Measurements from ENCODE around the gene PARVB.

GRCh38 chr22:43996170-43996980, 27.7 kb upstream of the PARVB start:
- no peak for TF ChIP-seq YY1 (IDR thresholded peaks at IDR 0.05; ENCODE audit: insufficient read depth, insufficient read length)
- TF ChIP-seq ZNF274 (IDR thresholded peaks at IDR 0.05; ENCODE audit: low read depth, low read length) = no peak
- TF ChIP-seq SUZ12 (IDR thresholded peaks at IDR 0.05; ENCODE audit: extremely low read depth, insufficient read depth, insufficient read length) = no peak

All from NT2/D1 (cell line).